GM18861 (cell line): Measurements from ENCODE around the gene OR8D2.

Experiments
- ATAC-seq: cut with Tn5 transposase; IDR thresholded peaks from one replicate; pipeline ENCODE4 v1.9.1; 2021; ENCODE audit not compliant: unreplicated experiment

Gene OR8D2

GRCh38 chr11:124320097-124320496 lies at the start of gene OR8D2:
Gene OR8D2 (minus strand): TSS chr11:124320197. CDS start chr11:124320197, 0 bp downstream.
- no peak for ATAC-seq

GRCh38 chr11:124359566-124359965 lies 39.6 kb upstream of the OR8D2 start:
- ATAC-seq: no peak

GRCh38 chr11:124346311-124346955 lies 26.4 kb upstream of the OR8D2 start:
- ATAC-seq: no peak

GRCh38 chr11:124344346-124344745 lies 24.3 kb upstream of the OR8D2 start:
- ATAC-seq: no peak

- ATAC-seq: no peak
Observed at GRCh38 chr11:124340142-124340447, 20.1 kb upstream of the OR8D2 start.

GRCh38 chr11:124339396-124340141 lies 19.6 kb upstream of the OR8D2 start:
- no peak for ATAC-seq

- ATAC-seq: no peak
Observed at GRCh38 chr11:124331873-124332272, 11.9 kb upstream of the OR8D2 start.

- ATAC-seq: peak; percentile 90
Observed at GRCh38 chr11:124329787-124330478, 9.9 kb upstream of the OR8D2 start.

- ATAC-seq: no peak
Observed at GRCh38 chr11:124327775-124328174, 7.8 kb upstream of the OR8D2 start.

GRCh38 chr11:124322356-124322755 lies 2.4 kb upstream of the OR8D2 start:
- ATAC-seq: no peak

GRCh38 chr11:124315052-124315451 lies 4.9 kb downstream of the OR8D2 start:
- no peak for ATAC-seq

- no peak for ATAC-seq
Observed at GRCh38 chr11:124313849-124314248, 6.1 kb downstream of the OR8D2 start, which contains the start of gene OR8D1. Gene OR8D1 (minus strand): TSS chr11:124313949. CDS start chr11:124310766, 3,183 bp downstream.

- ATAC-seq: no peak
Observed at GRCh38 chr11:124313131-124313530, 6.9 kb downstream of the OR8D2 start.

- no peak for ATAC-seq
Observed at GRCh38 chr11:124311670-124312069, 8.3 kb downstream of the OR8D2 start.

- no peak for ATAC-seq
Observed at GRCh38 chr11:124311269-124311668, 8.7 kb downstream of the OR8D2 start.

- no peak for ATAC-seq
Observed at GRCh38 chr11:124310721-124311120, 9.3 kb downstream of the OR8D2 start.

- ATAC-seq: no peak
Observed at GRCh38 chr11:124307093-124307492, 12.9 kb downstream of the OR8D2 start.

- ATAC-seq: no peak
Observed at GRCh38 chr11:124302347-124303125, 17.5 kb downstream of the OR8D2 start.

- ATAC-seq: no peak
Observed at GRCh38 chr11:124301548-124301947, 18.4 kb downstream of the OR8D2 start.

GRCh38 chr11:124297921-124298320 lies 22.1 kb downstream of the OR8D2 start:
- ATAC-seq: no peak

- ATAC-seq: no peak
Observed at GRCh38 chr11:124296016-124296415, 24.0 kb downstream of the OR8D2 start.
